Colonic mucosa (tissue), 4 donors: Measurements from ENCODE around the gene FADS3. TPM values are rescaled to one million over a fixed set of nuclear protein-coding genes. Genes with fewer than 3 reads are reported as not detected.

Experiments
- DNase-seq: peaks from one replicate; pipeline ENCODE4 v3.0.0-alpha.2; 2020
- H3K27ac ChIP-seq: fragments of 200-600 bp; one replicate; pipeline ENCODE4 v1.8.0; 2021
- H3K27me3 ChIP-seq: fragments of 200-600 bp; one replicate; pipeline ENCODE4 v1.8.0; 2021
- H3K36me3 ChIP-seq: fragments of 200-600 bp; one replicate; pipeline ENCODE4 v1.8.0; 2021
- H3K4me1 ChIP-seq: fragments of 200-600 bp; one replicate; pipeline ENCODE4 v1.8.0; 2021; ENCODE audit warnings: mild to moderate bottlenecking
- H3K4me3 ChIP-seq: fragments of 200-600 bp; one replicate; pipeline ENCODE4 v1.8.0; 2021
- H3K9ac ChIP-seq, 2 donors: one replicate each; pipeline ENCODE4 v1.7.0; 2013; ENCODE audit warnings: control low read depth in 2 of 2, low read depth in 2 of 2, low read length in 2 of 2
- H3K9me3 ChIP-seq: fragments of 200-600 bp; one replicate; pipeline ENCODE4 v1.8.0; 2021
- CTCF ChIP-seq: fragments of 200-600 bp; IDR thresholded peaks from one replicate; pipeline ENCODE4 v1.8.0; 2022; ENCODE audit warnings: antibody characterized with exemption, mild to moderate bottlenecking
- intact Hi-C: fragments of 100-400 bp; cut with DNase I; formaldehyde crosslinking; loops from one replicate; pipeline ENCODE4 v1.14.1; 2022
- total RNA-seq, 2 donors: library from RNA; stranded (reverse); fragmentation: NEBNext Ultra II Directional in 1 of 2; extraction: Animal tissue kit (Norgen Biotek cat#: 25700) in 1 of 2; gene quantifications; one replicate each; pipeline ENCODE4 v1.2.1, GENCODE V29; 2021
- donor health status: healthy.
- donor health status: DM: no; HTN: no; CAD: no.
- donor health status: DM: no; HTN: no; CAD: no.

The FADS3 gene
- total RNA-seq, 2 donors from 2014 or later, result 10.4 to 13.3 TPM

- H3K9me3 ChIP-seq, result no peaks in the 10 kb centered on the region
- H3K27me3 ChIP-seq, result peaks cover 11% of the 10 kb centered on the region
- no peaks in the 10 kb centered on the region for H3K36me3 ChIP-seq
- no peaks in the 10 kb centered on the region for H3K4me1 ChIP-seq
- DNase-seq, result peak; percentile 14
- H3K9ac ChIP-seq, result no peak overlapping the region
- H3K4me3 ChIP-seq, result no peak overlapping the region
- H3K27ac ChIP-seq, result no peak overlapping the region
- intact Hi-C loops, result no loop called here
- no peak for TF ChIP-seq CTCF
Measured at GRCh38 chr11:61912991-61913698, 21.8 kb upstream of the FADS3 start.

GRCh38 chr11:61912530-61912898 is 21.2 kb upstream of the FADS3 start:
- peak; percentile 33 for DNase-seq
- Histone ChIP-seq H3K27ac (no peak overlapping the region), H3K9me3 (no peaks in the 10 kb centered on the region), H3K9ac (no peak overlapping the region), H3K36me3 (no peaks in the 10 kb centered on the region), H3K27me3 (peaks cover 5% of the 10 kb centered on the region), H3K4me1 (no peaks in the 10 kb centered on the region), H3K4me3 (no peak overlapping the region)
- intact Hi-C loops, result no loop called here
- TF ChIP-seq CTCF, result no peak

GRCh38 chr11:61911701-61912529 is 20.6 kb upstream of the FADS3 start:
- no peaks in the 10 kb centered on the region for H3K9me3 ChIP-seq
- peaks cover under 1% of the 10 kb centered on the region for H3K27me3 ChIP-seq
- no peak overlapping the region for H3K9ac ChIP-seq
- H3K4me3 ChIP-seq, result no peak overlapping the region
- no peaks in the 10 kb centered on the region for H3K36me3 ChIP-seq
- intact Hi-C loops, result no loop called here
- H3K27ac ChIP-seq, result no peak overlapping the region
- H3K4me1 ChIP-seq, result no peaks in the 10 kb centered on the region
- peak; percentile 16 for DNase-seq
- no peak for TF ChIP-seq CTCF

GRCh38 chr11:61911128-61911700 is 19.9 kb upstream of the FADS3 start:
- no peak overlapping the region for H3K27ac ChIP-seq

More at GRCh38 chr11:61911128-61911700, 19.9 kb upstream of the FADS3 start:
- no peaks in the 10 kb centered on the region for H3K9me3 ChIP-seq
- H3K27me3 ChIP-seq, result no peaks in the 10 kb centered on the region
- DNase-seq, result no peak
- H3K4me1 ChIP-seq, result no peaks in the 10 kb centered on the region
- no peak overlapping the region for H3K4me3 ChIP-seq
- H3K36me3 ChIP-seq, result no peaks in the 10 kb centered on the region
- no peak overlapping the region for H3K9ac ChIP-seq
- TF ChIP-seq CTCF, result no peak
- intact Hi-C loops, result no loop called here
